ENCODE measurements around the gene LYPD5. TPM values are rescaled to one million over a fixed set of nuclear protein-coding genes. Genes with fewer than 3 reads are reported as not detected.
"Not testable (repeated sequence)": the region's sequence is repeated elsewhere in the genome, so short reads cannot be mapped to it uniquely, and the experiment has no call there.

LYPD5 gene
- total RNA-seq, 1 experiment from 2014 or later, result 0.87 TPM

DNA sequence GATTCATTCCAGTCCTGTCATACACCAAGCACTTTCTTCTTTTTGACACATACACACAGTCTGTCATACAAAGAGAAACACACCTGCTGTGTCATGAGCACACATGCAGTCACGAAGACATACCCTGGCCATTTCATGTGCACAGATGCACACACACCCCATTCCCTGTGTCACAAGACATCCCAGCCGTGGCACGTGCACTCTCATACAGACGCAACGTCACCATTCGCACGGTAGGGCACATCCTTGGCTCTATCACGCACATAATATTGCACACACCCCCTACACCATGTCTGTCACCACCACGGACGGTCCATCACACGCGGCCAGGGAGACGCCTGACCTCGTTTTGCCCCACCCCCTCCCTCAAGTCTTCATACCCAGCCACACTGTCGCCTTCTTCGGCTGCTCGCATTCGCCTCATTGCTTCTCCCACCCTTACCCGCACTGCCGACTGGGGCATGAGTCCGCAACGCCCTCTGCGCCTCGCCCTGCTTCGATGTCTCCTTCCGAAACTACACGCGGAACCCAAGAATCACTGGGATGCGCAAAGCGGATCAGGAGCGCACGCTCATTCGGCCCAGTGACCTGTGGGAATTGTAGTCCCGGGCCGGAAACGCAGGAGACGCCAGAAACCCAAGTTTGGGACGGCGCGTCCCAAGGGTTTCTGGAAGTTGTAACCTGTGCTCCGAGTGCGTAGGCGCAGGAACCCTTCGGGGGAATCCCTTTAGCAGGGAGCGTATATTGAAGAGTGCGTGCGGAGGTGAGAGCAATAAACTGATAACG lies 18.0 kb upstream of the LYPD5 start:
- POLR2A ChIA-PET, result no interaction called here

GRCh38 chr19:43818500-43818899 lies 16.3 kb upstream of the LYPD5 start:
- intact Hi-C loops (cut with micrococcal nuclease; ENCODE audit: unreplicated experiment) (no loop called here), in situ Hi-C loops (cut with HindIII; ENCODE audit: low pct_unique_long_range_greater_than_20kb, low sequenced_read_pairs) (no loop called here)
- H3K4me3 ChIP-seq (ENCODE audit: low read depth in 2 of 2, low read length in 2 of 2), result no peak overlapping the region
- DNase-seq (ENCODE audit: low read depth, low spot score) (no peak), ATAC-seq (no peak)
- H3K36me3 ChIP-seq (ENCODE audit: control insufficient read depth, insufficient read depth, low read length), result no peaks in the 10 kb centered on the region
- H3K27ac ChIP-seq (ENCODE audit: low read length), result no peak overlapping the region
- no peak for TF ChIP-seq TCF7L2 (IDR thresholded peaks at IDR 0.05; ENCODE audit: low read depth, low read length)
- TF ChIP-seq POLR2AphosphoS5 (IDR thresholded peaks at IDR 0.05; ENCODE audit: low read depth, low read length), result no peak
- no peak for TF ChIP-seq REST (IDR thresholded peaks at IDR 0.05; ENCODE audit: insufficient read depth in 1 of 2, low read depth in 2 of 2, low read length in 1 of 2)
- no peak for TF ChIP-seq SIN3A (IDR thresholded peaks at IDR 0.05; ENCODE audit: borderline replicate concordance, insufficient read depth, low read depth, low read length)
- no peak for TF ChIP-seq CTCF (IDR thresholded peaks at IDR 0.05)
- H3K4me1 ChIP-seq (ENCODE audit: control insufficient read depth, insufficient read depth, low read length), result no peaks in the 10 kb centered on the region
- BruUV-seq (replicated peaks), result no TSS peak
- CTCF ChIA-PET, result no interaction called here
- no peaks in the 10 kb centered on the region for H3K27me3 ChIP-seq (ENCODE audit: control insufficient read depth, insufficient read depth, low read length)
- H3K9me3 ChIP-seq (ENCODE audit: control insufficient read depth, insufficient read depth, low read depth, low read length), result no peaks in the 10 kb centered on the region
- POLR2A ChIA-PET, result no interaction called here

More for the DNA sequence above, 18.0 kb upstream of the LYPD5 start:
- Histone ChIP-seq H3K27me3 (ENCODE audit: control insufficient read depth, insufficient read depth, low read length) (no peaks in the 10 kb centered on the region), H3K36me3 (ENCODE audit: control insufficient read depth, insufficient read depth, low read length) (no peaks in the 10 kb centered on the region), H3K27ac (ENCODE audit: low read length) (no peak overlapping the region), H3K9me3 (ENCODE audit: control insufficient read depth, insufficient read depth, low read depth, low read length) (no peaks in the 10 kb centered on the region), H3K4me1 (ENCODE audit: control insufficient read depth, insufficient read depth, low read length) (no peaks in the 10 kb centered on the region), H3K4me3 (ENCODE audit: low read depth in 2 of 2, low read length in 2 of 2) (no peak overlapping the region; a peak in 1 of 4 replicates)
- TF ChIP-seq REST (IDR thresholded peaks at IDR 0.05; ENCODE audit: insufficient read depth in 1 of 2, low read depth in 2 of 2, low read length in 1 of 2) (no peak), CTCF (IDR thresholded peaks at IDR 0.05) (no peak), SIN3A (IDR thresholded peaks at IDR 0.05; ENCODE audit: borderline replicate concordance, insufficient read depth, low read depth, low read length) (no peak), POLR2AphosphoS5 (IDR thresholded peaks at IDR 0.05; ENCODE audit: low read depth, low read length) (no peak), TCF7L2 (IDR thresholded peaks at IDR 0.05; ENCODE audit: low read depth, low read length) (no peak)
- intact Hi-C loops (cut with micrococcal nuclease; ENCODE audit: unreplicated experiment) (no loop called here), in situ Hi-C loops (cut with HindIII; ENCODE audit: low pct_unique_long_range_greater_than_20kb, low sequenced_read_pairs) (no loop called here)
- CTCF ChIA-PET, result no interaction called here
- DNase-seq (ENCODE audit: low read depth, low spot score) (no peak), ATAC-seq (no peak)
- no TSS peak for BruUV-seq (replicated peaks)

- in situ Hi-C loops (cut with HindIII; ENCODE audit: low pct_unique_long_range_greater_than_20kb, low sequenced_read_pairs); intact Hi-C loops (cut with micrococcal nuclease; ENCODE audit: unreplicated experiment); CTCF ChIA-PET; H3K4me1 ChIP-seq (ENCODE audit: control insufficient read depth, insufficient read depth, low read length); BruUV-seq (replicated peaks); DNase-seq (ENCODE audit: low read depth, low spot score); H3K36me3 ChIP-seq (ENCODE audit: control insufficient read depth, insufficient read depth, low read length); H3K27ac ChIP-seq (ENCODE audit: low read length); H3K9me3 ChIP-seq (ENCODE audit: control insufficient read depth, insufficient read depth, low read depth, low read length); H3K4me3 ChIP-seq (ENCODE audit: low read depth in 2 of 2, low read length in 2 of 2); POLR2A ChIA-PET; ATAC-seq; H3K27me3 ChIP-seq (ENCODE audit: control insufficient read depth, insufficient read depth, low read length): not testable (repeated sequence)
These were observed 15.2 kb upstream of the LYPD5 start for GRCh38 chr19:43817454-43817853.
